Adrenal gland (tissue), 5 donors: ENCODE results near the gene AGL.

Experiments
- CTCF ChIP-seq, 6 experiments: fragments of 450-650 bp in 4 of 6; fragments of 200-600 bp in 2 of 6; sonication (generic) in 1 of 6; IDR thresholded peaks; 1 replicate in 5 of 6; 2 replicates in 1 of 6; pipeline versions ENCODE4 v1.5.1 to v1.8.0; 2016 to 2021; ENCODE audit warnings: antibody characterized with exemption in 6 of 6, mild to moderate bottlenecking in 2 of 6, moderate library complexity in 1 of 6
- POLR2A ChIP-seq, 2 donors: fragments of 450-650 bp; IDR thresholded peaks; one replicate each; pipeline ENCODE4 v1.6.1; 2017; ENCODE audit warnings: antibody characterized with exemption in 2 of 2, mild to moderate bottlenecking in 2 of 2, moderate library complexity in 1 of 2
- donor health status: DM: no; HTN: no; CAD: no.

- no peak for TF ChIP-seq CTCF (IDR thresholded peaks at IDR 0.05)
- no peak for TF ChIP-seq POLR2A (IDR thresholded peaks at IDR 0.05)
Measured at GRCh38 chr1:99935534-99935933, 85.4 kb downstream of the AGL start.
